GM21515 (cell line): Measurements from ENCODE around the gene FKBP8.

Experiments
- ATAC-seq: cut with Tn5 transposase; IDR thresholded peaks from one replicate; pipeline ENCODE4 v1.9.1; 2021; ENCODE audit not compliant: unreplicated experiment

FKBP8 gene

DNA sequence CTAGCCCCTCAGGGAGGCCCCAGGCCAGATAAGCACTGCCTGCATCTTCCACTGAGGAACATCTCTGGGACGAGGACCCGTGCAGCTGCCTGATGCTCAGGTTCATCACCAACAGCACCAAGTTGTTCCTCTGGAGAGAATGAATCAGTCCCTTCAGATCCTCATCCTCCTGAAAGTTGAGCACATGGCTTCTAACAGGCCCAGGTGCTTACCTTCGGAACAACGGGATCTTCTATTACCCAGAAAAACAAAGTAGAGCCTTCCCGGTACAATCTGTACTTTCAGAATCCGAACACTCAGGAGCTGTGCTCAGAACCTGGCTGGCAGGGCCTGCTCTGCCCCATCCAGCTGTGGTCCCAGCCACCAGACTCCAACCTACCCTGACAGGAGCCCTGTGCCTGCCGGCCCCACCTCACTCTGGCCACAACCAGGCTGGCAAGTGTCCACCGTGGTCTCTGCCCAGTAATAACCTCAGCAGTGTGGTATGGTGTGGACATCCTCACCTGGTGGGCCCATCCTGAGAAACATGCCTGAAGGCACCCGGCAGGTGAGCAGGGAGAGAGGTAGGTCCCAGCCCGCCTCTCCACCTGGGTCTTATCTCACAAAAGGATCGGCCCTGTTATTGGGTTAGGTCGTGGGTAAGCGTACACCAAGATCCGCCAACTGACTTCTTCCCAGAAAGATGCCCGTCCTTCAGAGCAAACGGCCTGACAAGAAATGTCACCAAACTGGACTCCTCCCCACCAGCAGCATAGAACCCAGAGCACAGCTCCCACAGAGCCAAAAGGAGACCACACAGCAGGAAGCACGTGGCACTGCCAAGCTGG, 55.6 kb downstream of the FKBP8 start:
- no peak for ATAC-seq

DNA sequence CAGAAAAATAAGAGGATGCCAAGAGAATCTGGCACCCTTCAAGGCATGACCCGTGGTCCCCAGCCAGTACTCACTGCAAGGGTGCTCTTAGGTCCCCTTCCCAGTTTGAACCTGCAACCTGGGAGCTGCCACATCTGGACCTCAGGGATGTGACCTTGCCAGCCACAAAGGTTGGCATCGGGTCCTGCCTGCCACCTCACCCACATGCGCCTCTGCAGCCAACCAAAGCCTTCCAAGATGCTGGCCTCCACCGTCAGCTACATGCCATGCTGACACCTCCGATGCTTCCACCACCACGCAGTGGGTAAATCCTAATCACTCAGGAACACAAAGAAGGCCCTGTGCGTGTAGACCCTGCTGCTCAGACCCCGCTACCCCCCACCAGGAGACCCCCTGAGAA, 56.6 kb downstream of the FKBP8 start:
- ATAC-seq: no peak

- ATAC-seq: no peak
These were observed 58.4 kb downstream of the FKBP8 start for GRCh38 chr19:18484992-18485391.

DNA sequence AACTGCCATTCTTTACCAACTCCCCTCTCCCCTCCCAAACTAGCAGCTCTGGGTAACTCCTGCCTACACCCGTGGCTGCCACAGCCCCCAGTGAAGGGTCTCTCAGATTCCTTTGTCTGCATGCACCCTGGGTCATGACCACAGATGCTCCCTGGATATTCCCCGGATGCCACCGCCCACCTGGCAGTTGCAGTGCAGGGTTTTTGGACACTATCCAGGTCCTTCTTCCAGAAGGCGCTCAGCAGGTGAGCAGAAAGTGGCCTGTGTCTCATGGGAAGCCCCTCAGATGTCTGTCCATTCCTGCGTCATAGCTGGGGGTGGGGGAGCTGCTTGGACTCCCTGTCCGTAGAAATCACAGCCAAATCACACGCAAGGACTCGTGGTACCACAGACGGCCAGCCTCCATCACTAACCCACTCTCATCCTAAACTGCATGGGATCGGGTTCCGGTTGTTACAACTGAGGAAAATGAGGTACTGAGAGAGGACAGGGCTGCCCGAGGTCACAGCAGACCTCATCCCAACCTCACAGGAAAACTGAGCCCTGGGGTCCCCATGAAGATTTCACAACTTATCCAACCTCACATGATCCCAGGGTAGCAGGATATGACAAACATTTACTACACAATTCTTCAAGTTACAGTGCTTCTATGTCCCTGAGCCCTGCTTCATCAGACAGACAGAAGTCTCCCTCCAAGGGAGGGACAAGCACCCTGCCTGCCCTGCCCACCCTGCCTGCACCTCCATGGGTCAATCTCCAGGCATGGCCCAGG, 60.1 kb downstream of the FKBP8 start:
- no peak for ATAC-seq
